C4-2B (cell line): ENCODE results near the gene MKNK1.

Source experiments
- ZFX ChIP-seq: fragments of 450-650 bp; IDR thresholded peaks from 2 replicates; pipeline ENCODE4 v1.6.1; 2017
- TF ChIP-seq, protein P1 (sequence below): fragments of 450-650 bp; conservative IDR thresholded peaks from 2 replicates; pipeline ENCODE4 v1.5.1; 2017; ENCODE audit warnings: mild to moderate bottlenecking

DNA sequence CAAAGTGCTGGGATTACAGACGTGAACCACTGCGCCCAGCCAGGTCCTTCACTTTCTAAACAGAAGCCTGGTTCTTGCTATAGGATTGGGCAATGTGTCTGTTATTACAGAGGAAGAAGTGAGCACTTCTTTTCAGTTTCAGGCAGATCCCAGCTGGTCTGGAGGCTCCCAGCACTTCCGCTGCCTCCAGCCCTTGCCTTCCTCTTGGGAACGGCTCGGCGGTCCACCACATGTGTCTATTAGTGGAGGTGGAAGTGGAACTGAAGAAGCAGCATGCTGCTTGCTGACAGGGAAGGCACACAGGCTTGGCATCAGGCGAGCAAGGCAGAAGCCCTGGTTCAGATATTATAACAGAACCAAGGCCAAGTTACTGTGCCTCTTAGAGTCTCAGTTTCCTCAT, 17.0 kb downstream of the MKNK1 start:
- TF ChIP-seq, protein P1, sequence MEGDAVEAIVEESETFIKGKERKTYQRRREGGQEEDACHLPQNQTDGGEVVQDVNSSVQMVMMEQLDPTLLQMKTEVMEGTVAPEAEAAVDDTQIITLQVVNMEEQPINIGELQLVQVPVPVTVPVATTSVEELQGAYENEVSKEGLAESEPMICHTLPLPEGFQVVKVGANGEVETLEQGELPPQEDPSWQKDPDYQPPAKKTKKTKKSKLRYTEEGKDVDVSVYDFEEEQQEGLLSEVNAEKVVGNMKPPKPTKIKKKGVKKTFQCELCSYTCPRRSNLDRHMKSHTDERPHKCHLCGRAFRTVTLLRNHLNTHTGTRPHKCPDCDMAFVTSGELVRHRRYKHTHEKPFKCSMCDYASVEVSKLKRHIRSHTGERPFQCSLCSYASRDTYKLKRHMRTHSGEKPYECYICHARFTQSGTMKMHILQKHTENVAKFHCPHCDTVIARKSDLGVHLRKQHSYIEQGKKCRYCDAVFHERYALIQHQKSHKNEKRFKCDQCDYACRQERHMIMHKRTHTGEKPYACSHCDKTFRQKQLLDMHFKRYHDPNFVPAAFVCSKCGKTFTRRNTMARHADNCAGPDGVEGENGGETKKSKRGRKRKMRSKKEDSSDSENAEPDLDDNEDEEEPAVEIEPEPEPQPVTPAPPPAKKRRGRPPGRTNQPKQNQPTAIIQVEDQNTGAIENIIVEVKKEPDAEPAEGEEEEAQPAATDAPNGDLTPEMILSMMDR: no peak
- TF ChIP-seq ZFX: no peak
